NK-92 (cell line): Measurements from ENCODE around the gene TTC34.

Experiments used
- DNase-seq: peaks from one replicate; lab custom pipeline; 2025; ENCODE audit not compliant: unreplicated experiment; lab: John Stamatoyannopoulos, UW

Gene TTC34

GRCh38 chr1:2830761-2831425, 29.4 kb upstream of the TTC34 start:
- DNase-seq, result no peak

- no peak for DNase-seq
These were observed 28.5 kb upstream of the TTC34 start for GRCh38 chr1:2829846-2830615.

GRCh38 chr1:2828586-2829250, 27.2 kb upstream of the TTC34 start:
- no peak for DNase-seq

GRCh38 chr1:2826736-2827292, 25.3 kb upstream of the TTC34 start:
- DNase-seq, result no peak

- DNase-seq, result no peak
These were observed 24.8 kb upstream of the TTC34 start for GRCh38 chr1:2826316-2826715.

GRCh38 chr1:2825487-2826189, 24.1 kb upstream of the TTC34 start:
- DNase-seq, result no peak

- no peak for DNase-seq
These were observed 23.5 kb upstream of the TTC34 start for GRCh38 chr1:2824999-2825398.

GRCh38 chr1:2823921-2824610, 22.6 kb upstream of the TTC34 start:
- DNase-seq, result no peak

- no peak for DNase-seq
These were observed 21.2 kb upstream of the TTC34 start for GRCh38 chr1:2822621-2823145.

- no peak for DNase-seq
These were observed 20.6 kb upstream of the TTC34 start for GRCh38 chr1:2821966-2822620.

GRCh38 chr1:2821373-2821955, 20.0 kb upstream of the TTC34 start:
- no peak for DNase-seq

GRCh38 chr1:2820731-2821372, 19.4 kb upstream of the TTC34 start:
- DNase-seq, result no peak

GRCh38 chr1:2819831-2820730, 18.6 kb upstream of the TTC34 start:
- DNase-seq, result no peak

GRCh38 chr1:2819429-2819828, 17.9 kb upstream of the TTC34 start:
- DNase-seq, result no peak

- no peak for DNase-seq
These were observed 16.5 kb upstream of the TTC34 start for GRCh38 chr1:2817784-2818564.

GRCh38 chr1:2816786-2817185, 15.3 kb upstream of the TTC34 start:
- DNase-seq, result no peak

- no peak for DNase-seq
These were observed 14.1 kb upstream of the TTC34 start for GRCh38 chr1:2815551-2815950.
